HEK293T (cell line): Measurements from ENCODE around the gene ABCC2.

Experiments used
- BHLHE40 ChIP-seq: fragments of 450-650 bp; IDR thresholded peaks from 2 replicates; pipeline ENCODE4 v1.6.1; 2016; ENCODE audit warnings: mild to moderate bottlenecking, moderate library complexity, borderline replicate concordance
- FOXM1 ChIP-seq: fragments of 450-650 bp; IDR thresholded peaks from 2 replicates; pipeline ENCODE4 v1.6.1; 2017; ENCODE audit warnings: mild to moderate bottlenecking, borderline replicate concordance
- SUZ12 ChIP-seq: fragments of 450-650 bp; IDR thresholded peaks from 2 replicates; pipeline ENCODE4 v1.6.1; 2016; ENCODE audit warnings: mild to moderate bottlenecking

GRCh38 chr10:99760321-99760720 lies 22.1 kb upstream of the ABCC2 start:
- TF ChIP-seq FOXM1, result no peak
- no peak for TF ChIP-seq BHLHE40
- no peak for TF ChIP-seq SUZ12
